Liver (tissue), 9 donors: ENCODE data around the gene TUNAR. TPM values are rescaled to one million over a fixed set of nuclear protein-coding genes. Genes with fewer than 3 reads are reported as not detected.

Experiments used
- DNase-seq: peaks from one replicate; pipeline ENCODE4 v3.0.0-alpha.2; 2017; ENCODE audit warnings: low spot score
- H3K27ac ChIP-seq, 2 donors: one replicate each; pipeline ENCODE4 v1.7.0; 2013; ENCODE audit warnings: inconsistent platforms in 2 of 2, low read length in 2 of 2, control low read depth in 1 of 2, low read depth in 1 of 2, mild to moderate bottlenecking in 1 of 2
- H3K27me3 ChIP-seq, 4 donors: one replicate each; pipeline versions ENCODE4 v1.6.1 to v1.7.0; 2013; ENCODE audit warnings: low read length in 3 of 4, inconsistent platforms in 1 of 4, mild to moderate bottlenecking in 1 of 4, moderate library complexity in 1 of 4; ENCODE audit not compliant: control insufficient read depth in 4 of 4, insufficient read depth in 4 of 4
- H3K36me3 ChIP-seq, 4 donors: one replicate each; pipeline versions ENCODE4 v1.6.1 to v1.7.0; 2013; ENCODE audit warnings: low read length in 3 of 4, mild to moderate bottlenecking in 3 of 4, low read depth in 1 of 4, moderate library complexity in 1 of 4; ENCODE audit not compliant: control insufficient read depth in 4 of 4, insufficient read depth in 3 of 4
- H3K4me1 ChIP-seq, 4 donors: one replicate each; pipeline versions ENCODE4 v1.6.1 to v1.7.0; 2013; ENCODE audit warnings: low read length in 3 of 4, mild to moderate bottlenecking in 3 of 4, moderate library complexity in 1 of 4; ENCODE audit not compliant: control insufficient read depth in 4 of 4, insufficient read depth in 4 of 4
- H3K4me3 ChIP-seq, 3 donors: one replicate each; pipeline versions ENCODE4 v1.6.1 to v1.7.0; 2013; ENCODE audit warnings: low read length in 3 of 3, control low read depth in 1 of 3, low read depth in 1 of 3, mild to moderate bottlenecking in 1 of 3
- H3K9ac ChIP-seq, 2 donors: one replicate each; pipeline ENCODE4 v1.7.0; 2013; ENCODE audit warnings: low read length in 2 of 2, mild to moderate bottlenecking in 2 of 2, moderate library complexity in 2 of 2, control low read depth in 1 of 2, low read depth in 1 of 2
- H3K9me3 ChIP-seq, 4 donors: one replicate each; pipeline versions ENCODE4 v1.6.1 to v1.7.0; 2013; ENCODE audit warnings: low read length in 3 of 4; ENCODE audit not compliant: control insufficient read depth in 4 of 4
- ATF3 ChIP-seq: IDR thresholded peaks from 2 replicates; pipeline ENCODE4 v1.6.1; 2016; ENCODE audit warnings: antibody characterized with exemption
- EGR1 ChIP-seq, 2 donors: IDR thresholded peaks; 2 replicates each; pipeline ENCODE4 v1.6.1; 2016 to 2018; ENCODE audit warnings: antibody characterized with exemption in 2 of 2, low read depth in 2 of 2
- FOXA2 ChIP-seq: IDR thresholded peaks from 2 replicates; pipeline ENCODE4 v1.6.1; 2016; ENCODE audit warnings: antibody characterized with exemption
- HNF4A ChIP-seq, 2 donors: conservative IDR thresholded peaks; 2 replicates each; pipeline ENCODE4 v1.6.1; 2016; ENCODE audit warnings: antibody characterized with exemption in 2 of 2, mild to moderate bottlenecking in 2 of 2
- HNF4G ChIP-seq: IDR thresholded peaks from 2 replicates; pipeline ENCODE4 v1.6.1; 2016; ENCODE audit warnings: antibody characterized with exemption
- JUND ChIP-seq, 2 donors: IDR thresholded peaks; 2 replicates each; pipeline ENCODE4 v1.6.1; 2016; ENCODE audit warnings: antibody characterized with exemption in 2 of 2
- NR2F2 ChIP-seq: IDR thresholded peaks from 2 replicates; pipeline ENCODE4 v1.6.1; 2016; ENCODE audit warnings: antibody characterized with exemption
- RAD21 ChIP-seq, 2 donors: IDR thresholded peaks; 2 replicates each; pipeline ENCODE4 v1.6.1; 2016; ENCODE audit warnings: antibody characterized with exemption in 2 of 2, mild to moderate bottlenecking in 2 of 2
- RXRA ChIP-seq, 2 donors: IDR thresholded peaks; 2 replicates each; pipeline ENCODE4 v1.6.1; 2017 to 2018; ENCODE audit warnings: antibody characterized with exemption in 2 of 2, mild to moderate bottlenecking in 1 of 2
- SP1 ChIP-seq: IDR thresholded peaks from 2 replicates; pipeline ENCODE4 v1.6.1; 2018; ENCODE audit warnings: antibody characterized with exemption, mild to moderate bottlenecking
- TAF1 ChIP-seq: conservative IDR thresholded peaks from 2 replicates; pipeline ENCODE4 v1.6.1; 2016; ENCODE audit warnings: antibody characterized with exemption, mild to moderate bottlenecking
- YY1 ChIP-seq: IDR thresholded peaks from 2 replicates; pipeline ENCODE4 v1.6.1; 2016; ENCODE audit warnings: antibody characterized with exemption, mild to moderate bottlenecking
- ZBTB33 ChIP-seq: IDR thresholded peaks from 2 replicates; pipeline ENCODE4 v1.6.1; 2016; ENCODE audit warnings: antibody characterized with exemption
- WGBS: extraction: QIAGEN DNeasy Blood & Tissue Kit; methylation state at CpG from one replicate; pipeline ENCODE4 v1.1.7; 2013; 5-methylcytosine and 5-hydroxymethylcytosine counted together
- polyA plus RNA-seq, 2 donors: library from polyadenylated mRNA; stranded (reverse) in 1 of 2; unstranded in 1 of 2; fragments of 200-250 nt in 1 of 2; fragments of >200 nt in 1 of 2; fragmentation: Nextera tagmentation in 1 of 2; extraction: Ambion mirVana in 1 of 2; gene quantifications; one replicate each; pipeline versions ENCODE4 v1.2.1 to v1.2.3, GENCODE V29; 2013 to 2015
- total RNA-seq, 2 donors: library from RNA; depleted of rRNA; stranded (reverse); fragments of >200 nt; gene quantifications; one replicate each; pipeline ENCODE4 v1.2.3, GENCODE V29; 2014
- TF ChIP-seq, protein P1 (sequence below): fragments of 150-350 bp; IDR thresholded peaks from 2 replicates; pipeline ENCODE4 v1.5.1; 2017; ENCODE audit warnings: improper control_type of control experiment, low read depth, low read length; ENCODE audit not compliant: missing input control
- TF ChIP-seq, protein P2 (sequence below): IDR thresholded peaks from 2 replicates; pipeline ENCODE4 v1.6.1; 2016; ENCODE audit warnings: antibody characterized with exemption, mild to moderate bottlenecking
- TF ChIP-seq, protein P3 (sequence below): IDR thresholded peaks from 2 replicates; pipeline ENCODE4 v1.6.1; 2016; ENCODE audit warnings: antibody characterized with exemption
- donor health status: healthy.
- donor health status: healthy.
- donor health status: healthy.
- donor health status: healthy.
- donor health status: healthy.

The TUNAR gene
- total and polyA plus RNA-seq, 4 donors = 0.14 TPM; not detected in 3

GRCh38 chr14:95895720-95896119, 19.1 kb downstream of the TUNAR start:
- no peaks in the 10 kb centered on the region for H3K9me3 ChIP-seq
- 40% methylated on average over 10 of the region's 10 CpGs for WGBS
- H3K27me3 ChIP-seq = peaks cover 0 to 5% (median 2%) of the 10 kb centered on the region in 4 donors
- no peaks in the 10 kb centered on the region for H3K36me3 ChIP-seq
- no peaks in the 10 kb centered on the region for H3K4me1 ChIP-seq
- no peak overlapping the region for H3K4me3 ChIP-seq
- TF ChIP-seq, protein P1, sequence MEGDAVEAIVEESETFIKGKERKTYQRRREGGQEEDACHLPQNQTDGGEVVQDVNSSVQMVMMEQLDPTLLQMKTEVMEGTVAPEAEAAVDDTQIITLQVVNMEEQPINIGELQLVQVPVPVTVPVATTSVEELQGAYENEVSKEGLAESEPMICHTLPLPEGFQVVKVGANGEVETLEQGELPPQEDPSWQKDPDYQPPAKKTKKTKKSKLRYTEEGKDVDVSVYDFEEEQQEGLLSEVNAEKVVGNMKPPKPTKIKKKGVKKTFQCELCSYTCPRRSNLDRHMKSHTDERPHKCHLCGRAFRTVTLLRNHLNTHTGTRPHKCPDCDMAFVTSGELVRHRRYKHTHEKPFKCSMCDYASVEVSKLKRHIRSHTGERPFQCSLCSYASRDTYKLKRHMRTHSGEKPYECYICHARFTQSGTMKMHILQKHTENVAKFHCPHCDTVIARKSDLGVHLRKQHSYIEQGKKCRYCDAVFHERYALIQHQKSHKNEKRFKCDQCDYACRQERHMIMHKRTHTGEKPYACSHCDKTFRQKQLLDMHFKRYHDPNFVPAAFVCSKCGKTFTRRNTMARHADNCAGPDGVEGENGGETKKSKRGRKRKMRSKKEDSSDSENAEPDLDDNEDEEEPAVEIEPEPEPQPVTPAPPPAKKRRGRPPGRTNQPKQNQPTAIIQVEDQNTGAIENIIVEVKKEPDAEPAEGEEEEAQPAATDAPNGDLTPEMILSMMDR = peak; percentile 24
- TF ChIP-seq RXRA (IDR thresholded peaks at IDR 0.05) (no peak), RAD21 (IDR thresholded peaks at IDR 0.05) (peak in 1 of 2 donors; percentile 51), FOXA2 (no peak), JUND (IDR thresholded peaks at IDR 0.05) (no peak)
- no peak for DNase-seq
- H3K9ac ChIP-seq = no peak overlapping the region
- H3K27ac ChIP-seq = no peak overlapping the region

DNA sequence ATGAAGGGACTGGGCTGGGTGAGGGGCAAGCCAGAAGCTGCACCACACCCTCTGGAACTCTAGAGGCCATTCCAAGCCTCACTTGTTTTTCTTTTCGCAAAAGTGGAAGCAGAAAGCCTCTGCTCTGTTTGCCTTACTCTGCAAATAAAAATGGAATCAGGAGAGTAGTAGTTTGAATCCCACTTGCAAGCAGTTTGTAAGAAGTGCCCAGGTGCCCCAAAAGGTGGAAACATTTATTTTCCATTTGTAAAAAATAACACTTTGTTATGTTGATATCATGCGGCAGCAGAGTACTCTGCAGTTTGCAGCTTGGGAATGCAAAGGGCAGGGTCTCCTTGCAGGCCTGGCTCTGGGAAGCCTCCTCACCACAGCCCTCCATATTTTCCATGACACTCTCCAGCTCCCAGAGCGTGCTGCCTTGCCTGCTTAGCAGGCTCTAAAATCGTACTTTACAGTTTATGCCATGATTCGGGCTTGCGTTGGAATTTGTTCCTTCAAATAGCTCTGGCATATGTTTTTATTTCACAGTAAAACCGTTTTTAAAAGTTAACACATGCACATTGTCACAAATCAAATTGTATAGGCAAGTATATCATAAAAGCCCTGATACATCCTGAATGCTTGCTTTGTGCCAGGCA, 20.0 kb downstream of the TUNAR start:
- H3K27me3 ChIP-seq = peaks cover 0 to 5% (median 2%) of the 10 kb centered on the region in 4 donors
- no peak for TF ChIP-seq TAF1
- no peak for TF ChIP-seq JUND (IDR thresholded peaks at IDR 0.05)
- no peak for TF ChIP-seq HNF4G
- TF ChIP-seq FOXA2 = no peak
- no peak for TF ChIP-seq YY1
- TF ChIP-seq, protein P2, sequence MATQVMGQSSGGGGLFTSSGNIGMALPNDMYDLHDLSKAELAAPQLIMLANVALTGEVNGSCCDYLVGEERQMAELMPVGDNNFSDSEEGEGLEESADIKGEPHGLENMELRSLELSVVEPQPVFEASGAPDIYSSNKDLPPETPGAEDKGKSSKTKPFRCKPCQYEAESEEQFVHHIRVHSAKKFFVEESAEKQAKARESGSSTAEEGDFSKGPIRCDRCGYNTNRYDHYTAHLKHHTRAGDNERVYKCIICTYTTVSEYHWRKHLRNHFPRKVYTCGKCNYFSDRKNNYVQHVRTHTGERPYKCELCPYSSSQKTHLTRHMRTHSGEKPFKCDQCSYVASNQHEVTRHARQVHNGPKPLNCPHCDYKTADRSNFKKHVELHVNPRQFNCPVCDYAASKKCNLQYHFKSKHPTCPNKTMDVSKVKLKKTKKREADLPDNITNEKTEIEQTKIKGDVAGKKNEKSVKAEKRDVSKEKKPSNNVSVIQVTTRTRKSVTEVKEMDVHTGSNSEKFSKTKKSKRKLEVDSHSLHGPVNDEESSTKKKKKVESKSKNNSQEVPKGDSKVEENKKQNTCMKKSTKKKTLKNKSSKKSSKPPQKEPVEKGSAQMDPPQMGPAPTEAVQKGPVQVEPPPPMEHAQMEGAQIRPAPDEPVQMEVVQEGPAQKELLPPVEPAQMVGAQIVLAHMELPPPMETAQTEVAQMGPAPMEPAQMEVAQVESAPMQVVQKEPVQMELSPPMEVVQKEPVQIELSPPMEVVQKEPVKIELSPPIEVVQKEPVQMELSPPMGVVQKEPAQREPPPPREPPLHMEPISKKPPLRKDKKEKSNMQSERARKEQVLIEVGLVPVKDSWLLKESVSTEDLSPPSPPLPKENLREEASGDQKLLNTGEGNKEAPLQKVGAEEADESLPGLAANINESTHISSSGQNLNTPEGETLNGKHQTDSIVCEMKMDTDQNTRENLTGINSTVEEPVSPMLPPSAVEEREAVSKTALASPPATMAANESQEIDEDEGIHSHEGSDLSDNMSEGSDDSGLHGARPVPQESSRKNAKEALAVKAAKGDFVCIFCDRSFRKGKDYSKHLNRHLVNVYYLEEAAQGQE = no peak
- no peak for TF ChIP-seq NR2F2
- TF ChIP-seq HNF4A (conservative IDR thresholded peaks at IDR 0.05) = no peak
- TF ChIP-seq EGR1 (IDR thresholded peaks at IDR 0.05; ENCODE audit: low read depth in 2 of 2) = no peak
- no peaks in the 10 kb centered on the region for H3K36me3 ChIP-seq
- H3K27ac ChIP-seq = no peak overlapping the region
- H3K9me3 ChIP-seq = no peaks in the 10 kb centered on the region
- H3K4me1 ChIP-seq = no peaks in the 10 kb centered on the region
- no peak overlapping the region for H3K4me3 ChIP-seq
- WGBS = 60% methylated on average over 7 of the region's 7 CpGs
- no peak overlapping the region for H3K9ac ChIP-seq
- no peak for DNase-seq

- Histone ChIP-seq H3K4me3 (no peak overlapping the region), H3K4me1 (no peaks in the 10 kb centered on the region), H3K9ac (no peak overlapping the region), H3K36me3 (no peaks in the 10 kb centered on the region), H3K27me3 (peaks cover 0 to 5% (median 2%) of the 10 kb centered on the region in 4 donors), H3K27ac (no peak overlapping the region), H3K9me3 (no peaks in the 10 kb centered on the region)
- DNase-seq = no peak
- TF ChIP-seq, protein P3, sequence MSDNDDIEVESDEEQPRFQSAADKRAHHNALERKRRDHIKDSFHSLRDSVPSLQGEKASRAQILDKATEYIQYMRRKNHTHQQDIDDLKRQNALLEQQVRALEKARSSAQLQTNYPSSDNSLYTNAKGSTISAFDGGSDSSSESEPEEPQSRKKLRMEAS = no peak
- TF ChIP-seq HNF4G = no peak
- TF ChIP-seq SP1 = no peak
- TF ChIP-seq ATF3 = no peak
- TF ChIP-seq, protein P2 = no peak
- no peak for TF ChIP-seq RAD21 (IDR thresholded peaks at IDR 0.05)
- TF ChIP-seq YY1 = no peak
- TF ChIP-seq RXRA (IDR thresholded peaks at IDR 0.05) = no peak
- TF ChIP-seq ZBTB33 = no peak
- no peak for TF ChIP-seq TAF1
- no peak for TF ChIP-seq FOXA2
- WGBS = 74% methylated on average over 3 of the region's 3 CpGs
These were observed 20.6 kb downstream of the TUNAR start for GRCh38 chr14:95897280-95897679.
